HEK293 (cell line): Measurements from ENCODE around the gene ELMO1.
"Not testable (repeated sequence)": the region's sequence is repeated elsewhere in the genome, so short reads cannot be mapped to it uniquely, and the experiment has no call there.

Experiments
- CTCF ChIA-PET: fragments of 350-600 bp; formaldehyde crosslinking; extraction: SDS; loops from one replicate; lab custom pipeline; 2021; ENCODE audit warnings: antibody characterized with exemption; lab: Yijun Ruan, JAX
- POLR2A ChIA-PET: fragments of 300-600 bp; formaldehyde crosslinking; extraction: SDS; loops from one replicate; lab custom pipeline; 2020; ENCODE audit warnings: antibody characterized with exemption, inconsistent platforms; lab: Yijun Ruan, JAX
- H3K27ac ChIP-seq: fragments of 200-500 bp; sonication (Bioruptor generic); 2 replicates; pipeline ENCODE4 v1.5.1; 2014; ENCODE audit warnings: low read depth, low read length, control low read depth, inconsistent platforms; ENCODE audit errors: extremely low read depth
- H3K36me3 ChIP-seq, 2 experiments: fragments of 200-500 bp in 1 of 2; sonication (Bioruptor generic) in 1 of 2; 1 replicate in 1 of 2; 2 replicates in 1 of 2; pipeline ENCODE4 v1.5.1; 2014 to 2017; ENCODE audit warnings: inconsistent platforms in 2 of 2, low read length in 2 of 2; ENCODE audit not compliant: control insufficient read depth in 2 of 2, insufficient read depth in 1 of 2
- H3K4me1 ChIP-seq: fragments of 200-500 bp; sonication (Bioruptor generic); 2 replicates; pipeline ENCODE4 v1.5.1; 2014; ENCODE audit warnings: mild to moderate bottlenecking, low read length, inconsistent platforms; ENCODE audit not compliant: control insufficient read depth, insufficient read depth
- H3K4me3 ChIP-seq: 2 replicates; pipeline ENCODE4 v1.5.1; 2011; ENCODE audit warnings: low read depth, mild to moderate bottlenecking, control low read depth, low read length, moderate library complexity
- H3K9me3 ChIP-seq: fragments of 200-500 bp; sonication (Bioruptor generic); 2 replicates; pipeline ENCODE4 v1.5.1; 2014; ENCODE audit warnings: low read depth, low read length, inconsistent platforms; ENCODE audit not compliant: control insufficient read depth, insufficient read depth
- GLIS1 ChIP-seq: fragments of 450-650 bp; formaldehyde crosslinking; IDR thresholded peaks from 2 replicates; pipeline ENCODE4 v1.5.1; 2016; ENCODE audit warnings: missing biosample characterization, missing genetic modification characterization
- HOXC10 ChIP-seq: sonication (generic); formaldehyde crosslinking; IDR thresholded peaks from 2 replicates; pipeline ENCODE4 v1.8.1; 2023; ENCODE audit warnings: mild to moderate bottlenecking, missing genetic modification reagents
- KLF1 ChIP-seq: fragments of 450-650 bp; formaldehyde crosslinking; IDR thresholded peaks from 2 replicates; pipeline ENCODE4 v1.5.1; 2016; ENCODE audit warnings: missing biosample characterization, missing genetic modification characterization
- REPIN1 ChIP-seq: fragments of 450-650 bp; formaldehyde crosslinking; IDR thresholded peaks from 2 replicates; pipeline ENCODE4 v1.5.1; 2017; ENCODE audit warnings: missing biosample characterization, missing genetic modification characterization, low read depth
- SP7 ChIP-seq: fragments of 450-650 bp; formaldehyde crosslinking; IDR thresholded peaks from 2 replicates; pipeline ENCODE4 v1.5.1; 2016; ENCODE audit warnings: missing biosample characterization, missing genetic modification characterization
- ZEB2 ChIP-seq: fragments of 450-650 bp; formaldehyde crosslinking; IDR thresholded peaks from 2 replicates; pipeline ENCODE4 v1.5.1; 2016; ENCODE audit warnings: missing biosample characterization, missing genetic modification characterization
- ZNF157 ChIP-seq: fragments of 450-650 bp; formaldehyde crosslinking; IDR thresholded peaks from 2 replicates; pipeline ENCODE4 v1.5.1; 2016; ENCODE audit warnings: missing biosample characterization, missing genetic modification characterization
- ZNF174 ChIP-seq: fragments of 450-650 bp; formaldehyde crosslinking; IDR thresholded peaks from 2 replicates; pipeline ENCODE4 v1.5.0; 2017; ENCODE audit warnings: missing biosample characterization, mild to moderate bottlenecking, missing genetic modification characterization
- ZNF175 ChIP-seq: fragments of 450-650 bp; formaldehyde crosslinking; IDR thresholded peaks from 2 replicates; pipeline ENCODE4 v1.5.1; 2016; ENCODE audit warnings: missing biosample characterization, missing genetic modification characterization
- ZNF341 ChIP-seq: fragments of 450-650 bp; formaldehyde crosslinking; IDR thresholded peaks from 2 replicates; pipeline ENCODE4; 2016; ENCODE audit warnings: low read depth, missing biosample characterization, missing genetic modification characterization
- ZNF37A ChIP-seq: fragments of 450-650 bp; IDR thresholded peaks from 2 replicates; pipeline ENCODE4 v1.5.1; 2018; ENCODE audit warnings: missing biosample characterization, missing genetic modification characterization
- ZNF521 ChIP-seq: fragments of 450-650 bp; formaldehyde crosslinking; IDR thresholded peaks from 2 replicates; pipeline ENCODE4 v1.5.1; 2017; ENCODE audit warnings: missing biosample characterization, mild to moderate bottlenecking, missing genetic modification characterization
- ZNF560 ChIP-seq: fragments of 450-650 bp; formaldehyde crosslinking; IDR thresholded peaks from 2 replicates; pipeline ENCODE4 v1.5.1; 2017; ENCODE audit warnings: missing biosample characterization, missing genetic modification characterization, borderline replicate concordance
- ZNF626 ChIP-seq: fragments of 450-650 bp; sonication (Bioruptor Pico); formaldehyde crosslinking; IDR thresholded peaks from 2 replicates; pipeline ENCODE4 v1.5.1; 2018; ENCODE audit warnings: missing biosample characterization, missing genetic modification characterization, inconsistent platforms
- ZNF707 ChIP-seq: fragments of 450-650 bp; formaldehyde crosslinking; IDR thresholded peaks from 2 replicates; pipeline ENCODE4 v1.5.1; 2016; ENCODE audit warnings: missing biosample characterization, missing genetic modification characterization
- ZNF777 ChIP-seq: fragments of 450-650 bp; formaldehyde crosslinking; IDR thresholded peaks from 2 replicates; pipeline ENCODE4 v1.5.1; 2017; ENCODE audit warnings: missing biosample characterization, missing genetic modification characterization, borderline replicate concordance
- ZNF792 ChIP-seq: fragments of 450-650 bp; formaldehyde crosslinking; IDR thresholded peaks from 2 replicates; pipeline ENCODE4 v1.5.1; 2016; ENCODE audit warnings: missing biosample characterization, missing genetic modification characterization
- TF ChIP-seq, protein P1 (sequence below): fragments of 450-650 bp; formaldehyde crosslinking; IDR thresholded peaks from 2 replicates; pipeline ENCODE4 v1.5.1; 2017; ENCODE audit warnings: missing biosample characterization, missing genetic modification characterization
- TF ChIP-seq, protein P2 (sequence below): fragments of 450-650 bp; formaldehyde crosslinking; IDR thresholded peaks from 2 replicates; pipeline ENCODE4 v1.5.1; 2016; ENCODE audit warnings: missing biosample characterization, missing genetic modification characterization
- TF ChIP-seq, protein P3 (sequence below): fragments of 450-650 bp; formaldehyde crosslinking; IDR thresholded peaks from 2 replicates; pipeline ENCODE4 v1.5.1; 2016; ENCODE audit warnings: missing biosample characterization, missing genetic modification characterization

ELMO1 gene

DNA sequence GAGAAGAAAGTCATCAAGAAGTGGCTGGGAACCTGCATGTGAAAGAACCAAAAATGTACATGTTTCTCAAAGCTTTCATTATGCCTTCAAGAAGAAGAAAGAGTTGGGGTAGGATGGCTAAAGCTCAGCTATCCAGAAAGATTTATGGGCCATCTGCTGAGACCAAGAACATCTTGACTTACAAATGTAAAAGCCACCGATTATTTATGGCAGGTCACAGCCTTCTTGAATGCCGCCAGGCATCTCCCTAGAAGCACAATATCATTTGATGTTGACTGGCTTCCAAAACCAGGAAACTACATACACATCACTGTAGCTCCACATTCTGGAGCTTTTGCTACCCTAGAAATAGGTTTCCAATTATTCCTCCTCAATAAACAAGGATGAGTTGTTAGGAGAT is 470.2 kb downstream of the ELMO1 start:
- CTCF ChIA-PET: interaction anchor here (4.2 to 5.7 kb wide), 2 partner anchors 8 to 11 kb away, joined by 24 to 30 read pairs; no protein-coding TSS in a partner anchor
- no peaks in the 10 kb centered on the region for H3K4me1 ChIP-seq
- POLR2A ChIA-PET: no interaction called here
- no peak overlapping the region for H3K27ac ChIP-seq
- no peaks in the 10 kb centered on the region for H3K9me3 ChIP-seq
- no peak for TF ChIP-seq REPIN1
- no peak for TF ChIP-seq ZNF560 (tag by site-specific recombination)
- TF ChIP-seq ZNF341 (tag by site-specific recombination): no peak
- TF ChIP-seq HOXC10 (CRISPR knock-in tag): no peak
- TF ChIP-seq ZNF792 (tag by site-specific recombination): no peak
- no peak for TF ChIP-seq ZNF626 (tag by site-specific recombination)
- TF ChIP-seq ZNF521: no peak
- no peak for TF ChIP-seq ZNF157 (tag by site-specific recombination)
- TF ChIP-seq, protein P1, sequence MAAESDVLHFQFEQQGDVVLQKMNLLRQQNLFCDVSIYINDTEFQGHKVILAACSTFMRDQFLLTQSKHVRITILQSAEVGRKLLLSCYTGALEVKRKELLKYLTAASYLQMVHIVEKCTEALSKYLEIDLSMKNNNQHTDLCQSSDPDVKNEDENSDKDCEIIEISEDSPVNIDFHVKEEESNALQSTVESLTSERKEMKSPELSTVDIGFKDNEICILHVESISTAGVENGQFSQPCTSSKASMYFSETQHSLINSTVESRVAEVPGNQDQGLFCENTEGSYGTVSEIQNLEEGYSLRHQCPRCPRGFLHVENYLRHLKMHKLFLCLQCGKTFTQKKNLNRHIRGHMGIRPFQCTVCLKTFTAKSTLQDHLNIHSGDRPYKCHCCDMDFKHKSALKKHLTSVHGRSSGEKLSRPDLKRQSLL (tag by site-specific recombination): no peak
- no peak for TF ChIP-seq KLF1 (tag by site-specific recombination)
- TF ChIP-seq ZNF37A: no peak
- TF ChIP-seq ZNF707 (tag by site-specific recombination): no peak
- TF ChIP-seq ZNF174: no peak
- TF ChIP-seq, all 188 proteins: peak for 0
- Histone ChIP-seq H3K36me3 (no peaks in the 10 kb centered on the region), H3K4me3 (no peak overlapping the region)

GRCh38 chr7:36977878-36978277 is 470.8 kb downstream of the ELMO1 start:
- H3K27ac ChIP-seq: no peak overlapping the region
- no peaks in the 10 kb centered on the region for H3K36me3 ChIP-seq
- TF ChIP-seq, protein P2, sequence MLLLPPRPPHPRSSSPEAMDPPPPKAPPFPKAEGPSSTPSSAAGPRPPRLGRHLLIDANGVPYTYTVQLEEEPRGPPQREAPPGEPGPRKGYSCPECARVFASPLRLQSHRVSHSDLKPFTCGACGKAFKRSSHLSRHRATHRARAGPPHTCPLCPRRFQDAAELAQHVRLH (tag by site-specific recombination): no peak
- TF ChIP-seq SP7 (tag by site-specific recombination) (no peak), GLIS1 (no peak), ZEB2 (tag by site-specific recombination) (no peak), ZNF777 (tag by site-specific recombination) (no peak), ZNF175 (tag by site-specific recombination) (no peak), ZNF626 (tag by site-specific recombination) (no peak)
- TF ChIP-seq, protein P3, sequence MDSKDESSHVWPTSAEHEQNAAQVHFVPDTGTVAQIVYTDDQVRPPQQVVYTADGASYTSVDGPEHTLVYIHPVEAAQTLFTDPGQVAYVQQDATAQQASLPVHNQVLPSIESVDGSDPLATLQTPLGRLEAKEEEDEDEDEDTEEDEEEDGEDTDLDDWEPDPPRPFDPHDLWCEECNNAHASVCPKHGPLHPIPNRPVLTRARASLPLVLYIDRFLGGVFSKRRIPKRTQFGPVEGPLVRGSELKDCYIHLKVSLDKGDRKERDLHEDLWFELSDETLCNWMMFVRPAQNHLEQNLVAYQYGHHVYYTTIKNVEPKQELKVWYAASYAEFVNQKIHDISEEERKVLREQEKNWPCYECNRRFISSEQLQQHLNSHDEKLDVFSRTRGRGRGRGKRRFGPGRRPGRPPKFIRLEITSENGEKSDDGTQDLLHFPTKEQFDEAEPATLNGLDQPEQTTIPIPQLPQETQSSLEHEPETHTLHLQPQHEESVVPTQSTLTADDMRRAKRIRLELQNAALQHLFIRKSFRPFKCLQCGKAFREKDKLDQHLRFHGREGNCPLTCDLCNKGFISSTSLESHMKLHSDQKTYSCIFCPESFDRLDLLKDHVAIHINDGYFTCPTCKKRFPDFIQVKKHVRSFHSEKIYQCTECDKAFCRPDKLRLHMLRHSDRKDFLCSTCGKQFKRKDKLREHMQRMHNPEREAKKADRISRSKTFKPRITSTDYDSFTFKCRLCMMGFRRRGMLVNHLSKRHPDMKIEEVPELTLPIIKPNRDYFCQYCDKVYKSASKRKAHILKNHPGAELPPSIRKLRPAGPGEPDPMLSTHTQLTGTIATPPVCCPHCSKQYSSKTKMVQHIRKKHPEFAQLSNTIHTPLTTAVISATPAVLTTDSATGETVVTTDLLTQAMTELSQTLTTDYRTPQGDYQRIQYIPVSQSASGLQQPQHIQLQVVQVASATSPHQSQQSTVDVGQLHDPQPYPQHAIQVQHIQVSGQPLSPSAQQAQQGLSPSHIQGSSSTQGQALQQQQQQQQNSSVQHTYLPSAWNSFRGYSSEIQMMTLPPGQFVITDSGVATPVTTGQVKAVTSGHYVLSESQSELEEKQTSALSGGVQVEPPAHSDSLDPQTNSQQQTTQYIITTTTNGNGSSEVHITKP (tag by site-specific recombination): no peak
- ChIA-PET CTCF (interaction anchor here (1.1 to 5.7 kb wide), 3 partner anchors 9 to 204 kb away, joined by 5 to 30 read pairs (median 24); no protein-coding TSS in a partner anchor), POLR2A (no interaction called here)
- no peaks in the 10 kb centered on the region for H3K9me3 ChIP-seq
- H3K4me3 ChIP-seq: no peak overlapping the region
- no peaks in the 10 kb centered on the region for H3K4me1 ChIP-seq

- POLR2A ChIA-PET, H3K9me3 ChIP-seq, H3K36me3 ChIP-seq, H3K27ac ChIP-seq, CTCF ChIA-PET, H3K4me1 ChIP-seq, H3K4me3 ChIP-seq: not testable (repeated sequence)
Observed at GRCh38 chr7:36973534-36973933, 475.1 kb downstream of the ELMO1 start.
